B cell (primary cell): ENCODE measurements around the gene SYNE1. TPM values are rescaled to one million over a fixed set of nuclear protein-coding genes. Genes with fewer than 3 reads are reported as not detected.

Experiments
- ATAC-seq: fragments of 200-7000 bp; cut with Tn5 transposase; one replicate; pipeline ENCODE4 v1.10.0; 2021; ENCODE audit warnings: low read depth, mild to moderate bottlenecking, moderate number of reproducible peaks, moderate library complexity
- CTCF ChIA-PET: fragments of 350-600 bp; sonication (Branson Sonifier 250); formaldehyde crosslinking; loops from one replicate; lab custom pipeline; 2021; ENCODE audit warnings: antibody characterized with exemption, inconsistent platforms; lab: Charles Lee
- POLR2A ChIA-PET: fragments of 350-600 bp; sonication (Branson Sonifier 250); formaldehyde crosslinking; loops from one replicate; lab custom pipeline; 2021; ENCODE audit warnings: antibody characterized with exemption; lab: Charles Lee
- DNase-seq: peaks from one replicate; pipeline ENCODE4 v3.0.0; 2013
- H2AFZ ChIP-seq: 2 replicates; pipeline ENCODE4 v1.6.1; 2012; ENCODE audit warnings: mild to moderate bottlenecking, low read depth, low read length; ENCODE audit not compliant: insufficient read depth, poor library complexity, severe bottlenecking
- H3K27ac ChIP-seq, 2 donors: 1 replicate in 1 of 2; 2 replicates in 1 of 2; pipeline ENCODE4 v1.5.1; 2012 to 2013; ENCODE audit warnings: low read length in 2 of 2, mild to moderate bottlenecking in 2 of 2, moderate library complexity in 1 of 2
- H3K27me3 ChIP-seq, 4 experiments: fragments of 200-600 bp in 1 of 4; sonication (generic) in 1 of 4; replicated peaks in 1 of 4; 1 replicate in 2 of 4; 2 replicates in 2 of 4; pipeline versions ENCODE4 v1.6.1 to v1.7.0; 2013 to 2016; ENCODE audit warnings: low read length in 3 of 4, mild to moderate bottlenecking in 2 of 4, mixed read lengths in 1 of 4, moderate library complexity in 1 of 4; ENCODE audit not compliant: insufficient read depth in 4 of 4, control insufficient read depth in 3 of 4; ENCODE audit errors: control extremely low read depth in 1 of 4
- H3K36me3 ChIP-seq, 2 experiments: replicated peaks in 1 of 2; 1 replicate in 1 of 2; 2 replicates in 1 of 2; pipeline versions ENCODE4 v1.6.1 to v1.7.1; 2013; ENCODE audit warnings: low read length in 1 of 2; ENCODE audit not compliant: insufficient read depth in 2 of 2, control insufficient read depth in 1 of 2; ENCODE audit errors: control extremely low read depth in 1 of 2, extremely low read depth in 1 of 2
- H3K4me1 ChIP-seq, 2 donors: fragments of 200-600 bp in 1 of 2; sonication (generic) in 1 of 2; 1 replicate in 1 of 2; 2 replicates in 1 of 2; pipeline versions ENCODE4 v1.5.1 to v1.6.1; 2013 to 2017; ENCODE audit warnings: low read length in 2 of 2; ENCODE audit not compliant: control insufficient read depth in 2 of 2, insufficient read depth in 2 of 2
- H3K4me2 ChIP-seq: replicated peaks from 2 replicates; pipeline ENCODE3; 2012; ENCODE audit warnings: mild to moderate bottlenecking, low read depth, low read length; ENCODE audit not compliant: poor library complexity, severe bottlenecking
- H3K4me3 ChIP-seq, 5 experiments: fragments of 200-600 bp in 1 of 5; sonication (generic) in 1 of 5; 1 replicate in 3 of 5; 2 replicates in 2 of 5; pipeline versions ENCODE4 v1.5.1 to v1.7.0; 2011 to 2016; ENCODE audit warnings: low read length in 4 of 5, mild to moderate bottlenecking in 4 of 5, low read depth in 2 of 5, control low read depth in 1 of 5, moderate library complexity in 1 of 5; ENCODE audit not compliant: insufficient read depth in 1 of 5; ENCODE audit errors: control extremely low read depth in 1 of 5, extremely low read depth in 1 of 5
- H3K79me2 ChIP-seq: fragments of 200-600 bp; sonication (generic); one replicate; pipeline ENCODE4 v1.6.0; 2016; ENCODE audit warnings: low read length; ENCODE audit not compliant: control insufficient read depth, insufficient read depth
- H3K9ac ChIP-seq: fragments of 200-600 bp; sonication (generic); 2 replicates; pipeline ENCODE4 v1.6.1; 2017; ENCODE audit warnings: mild to moderate bottlenecking, low read length, moderate library complexity
- H3K9me3 ChIP-seq, 3 donors: one replicate each; pipeline versions ENCODE4 v1.6.1 to v1.7.1; 2013; ENCODE audit warnings: low read length in 2 of 3; ENCODE audit not compliant: control insufficient read depth in 2 of 3, insufficient read depth in 1 of 3; ENCODE audit errors: control extremely low read depth in 1 of 3
- H4K20me1 ChIP-seq: 2 replicates; pipeline ENCODE4 v1.6.0; 2012; ENCODE audit warnings: mild to moderate bottlenecking, low read length; ENCODE audit not compliant: insufficient read depth, control insufficient read depth, poor library complexity, severe bottlenecking
- H3K27ac Mint-ChIP-seq: one replicate; pipeline ENCODE4 v1.8.0; 2021; ENCODE audit warnings: mixed read lengths
- H3K27me3 Mint-ChIP-seq: one replicate; pipeline ENCODE4 v1.8.0; 2021; ENCODE audit warnings: mixed read lengths
- H3K4me1 Mint-ChIP-seq: one replicate; pipeline ENCODE4 v1.8.0; 2021; ENCODE audit warnings: mixed read lengths
- H3K4me3 Mint-ChIP-seq: one replicate; pipeline ENCODE4 v1.8.0; 2021; ENCODE audit warnings: mixed read lengths
- H3K9me3 Mint-ChIP-seq: one replicate; pipeline ENCODE4 v1.8.0; 2022; ENCODE audit warnings: mixed read lengths; ENCODE audit not compliant: insufficient read depth
- EZH2 ChIP-seq: IDR thresholded peaks from 2 replicates; pipeline ENCODE4 v1.6.1; 2012; ENCODE audit warnings: borderline replicate concordance, low read depth, mild to moderate bottlenecking, moderate library complexity, low read length; ENCODE audit not compliant: insufficient read depth, poor library complexity, severe bottlenecking
- WGBS: methylation state at CpG from one replicate; pipeline ENCODE4 v1.1.5; 2013; ENCODE audit warnings: missing lambda C conversion rate; ENCODE audit not compliant: insufficient coverage; 5-methylcytosine and 5-hydroxymethylcytosine counted together
- intact Hi-C: fragments of 100-400 bp; cut with micrococcal nuclease; formaldehyde crosslinking; loops from one replicate; pipeline ENCODE4 v1.10.0; 2022
- polyA plus RNA-seq: library from polyadenylated mRNA; depleted of rRNA; stranded (reverse); fragments of >200 nt; gene quantifications from 2 replicates; pipeline ENCODE4 v1.2.3, GENCODE V29; 2012
- total RNA-seq, 2 donors: library from RNA; stranded (reverse); fragments of 120-200 nt in 1 of 2; gene quantifications; 1 replicate in 1 of 2; 2 replicates in 1 of 2; pipeline versions ENCODE4 v1.2.3 to v1.2.4, GENCODE V29; 2013 to 2022
- TF ChIP-seq, protein P1 (sequence below): fragments of 200-600 bp; IDR thresholded peaks from one replicate; pipeline ENCODE4 v1.8.0; 2022; ENCODE audit warnings: antibody characterized with exemption, mild to moderate bottlenecking

SYNE1 gene
- total and polyA plus RNA-seq, 2 donors (not counting 1 experiment from before 2014, with no cell fraction given), result 49.2 to 108 TPM

DNA sequence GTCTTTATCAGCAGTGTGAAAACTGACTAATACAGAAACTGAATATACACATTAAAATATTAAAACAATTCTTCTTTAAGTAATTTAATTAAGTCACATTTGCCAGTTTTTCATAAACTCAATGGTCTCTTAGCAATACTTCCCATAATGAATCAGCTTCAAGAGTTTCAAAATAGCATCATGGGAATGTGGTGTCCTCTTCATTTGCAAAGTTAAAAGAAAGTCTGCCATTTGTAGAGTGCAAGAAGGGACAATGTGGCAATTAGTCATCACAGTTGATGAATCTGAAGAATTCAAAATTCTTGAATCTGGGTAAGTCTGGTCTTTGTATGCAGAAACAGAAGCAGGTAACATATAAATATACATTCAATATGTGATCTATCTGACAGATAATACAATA is 38.7 kb downstream of the SYNE1 start:
- Histone ChIP-seq H3K4me3 (no peak overlapping the region), H2AFZ (no peak overlapping the region), H3K4me2 (no peak overlapping the region), H3K36me3 (no peaks in the 10 kb centered on the region), H3K27ac (no peak overlapping the region), H3K4me1 (no peaks in the 10 kb centered on the region), H4K20me1 (no peaks in the 10 kb centered on the region), H3K9ac (no peak overlapping the region), H3K27me3 (no peaks in the 10 kb centered on the region), H3K79me2 (no peaks in the 10 kb centered on the region), H3K9me3 (no peaks in the 10 kb centered on the region)
- no peak for ATAC-seq
- TF ChIP-seq, protein P1, sequence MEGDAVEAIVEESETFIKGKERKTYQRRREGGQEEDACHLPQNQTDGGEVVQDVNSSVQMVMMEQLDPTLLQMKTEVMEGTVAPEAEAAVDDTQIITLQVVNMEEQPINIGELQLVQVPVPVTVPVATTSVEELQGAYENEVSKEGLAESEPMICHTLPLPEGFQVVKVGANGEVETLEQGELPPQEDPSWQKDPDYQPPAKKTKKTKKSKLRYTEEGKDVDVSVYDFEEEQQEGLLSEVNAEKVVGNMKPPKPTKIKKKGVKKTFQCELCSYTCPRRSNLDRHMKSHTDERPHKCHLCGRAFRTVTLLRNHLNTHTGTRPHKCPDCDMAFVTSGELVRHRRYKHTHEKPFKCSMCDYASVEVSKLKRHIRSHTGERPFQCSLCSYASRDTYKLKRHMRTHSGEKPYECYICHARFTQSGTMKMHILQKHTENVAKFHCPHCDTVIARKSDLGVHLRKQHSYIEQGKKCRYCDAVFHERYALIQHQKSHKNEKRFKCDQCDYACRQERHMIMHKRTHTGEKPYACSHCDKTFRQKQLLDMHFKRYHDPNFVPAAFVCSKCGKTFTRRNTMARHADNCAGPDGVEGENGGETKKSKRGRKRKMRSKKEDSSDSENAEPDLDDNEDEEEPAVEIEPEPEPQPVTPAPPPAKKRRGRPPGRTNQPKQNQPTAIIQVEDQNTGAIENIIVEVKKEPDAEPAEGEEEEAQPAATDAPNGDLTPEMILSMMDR, result no peak
- no peak for TF ChIP-seq EZH2
- Mint-ChIP-seq H3K27me3 (peaks cover 6% of the 10 kb centered on the region), H3K27ac (no peak overlapping the region), H3K4me3 (no peak overlapping the region), H3K4me1 (no peaks in the 10 kb centered on the region), H3K9me3 (no peaks in the 10 kb centered on the region)
- intact Hi-C loops, result no loop called here
- DNase-seq, result no peak
- ChIA-PET POLR2A (no interaction called here), CTCF (no interaction called here)

DNA sequence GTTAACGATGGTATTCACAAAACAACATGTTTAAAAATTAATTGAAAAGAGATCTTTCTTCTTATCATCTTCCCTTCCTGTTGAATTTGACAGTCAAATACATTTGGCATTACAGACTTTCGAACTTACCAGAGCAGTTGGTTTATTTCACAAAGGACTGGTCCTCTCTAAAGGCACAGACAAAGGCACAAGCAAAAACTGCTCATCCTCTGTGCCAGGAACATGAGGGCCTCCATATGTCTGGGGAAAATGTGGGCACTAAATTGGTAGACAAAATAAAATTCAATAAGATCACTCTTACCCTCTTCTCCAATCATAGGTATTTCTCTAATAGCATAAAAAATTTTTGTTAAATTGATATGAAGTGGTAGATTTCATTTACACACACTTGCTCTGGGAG is 40.4 kb downstream of the SYNE1 start:
- Mint-ChIP-seq H3K4me3 (no peak overlapping the region), H3K27ac (no peak overlapping the region), H3K9me3 (no peaks in the 10 kb centered on the region), H3K27me3 (peaks cover 6% of the 10 kb centered on the region), H3K4me1 (no peaks in the 10 kb centered on the region)
- Histone ChIP-seq H3K9me3 (no peaks in the 10 kb centered on the region), H3K36me3 (no peaks in the 10 kb centered on the region), H2AFZ (no peak overlapping the region), H3K79me2 (no peaks in the 10 kb centered on the region), H3K4me1 (no peaks in the 10 kb centered on the region), H3K27me3 (no peaks in the 10 kb centered on the region), H3K4me3 (no peak overlapping the region), H3K27ac (no peak overlapping the region), H3K4me2 (no peak overlapping the region), H4K20me1 (no peaks in the 10 kb centered on the region), H3K9ac (no peak overlapping the region)
- ATAC-seq (no peak), DNase-seq (no peak)
- ChIA-PET CTCF (no interaction called here), POLR2A (no interaction called here)
- TF ChIP-seq EZH2, result no peak
- no CpG with 5 or more reads among the region's 2 CpGs for WGBS
- intact Hi-C loops, result no loop called here
